GM19438 (cell line): ENCODE measurements around the gene LNPEP.

Source experiments
- ATAC-seq: cut with Tn5 transposase; IDR thresholded peaks from one replicate; pipeline ENCODE4 v1.9.1; 2021; ENCODE audit warnings: low read depth; ENCODE audit not compliant: unreplicated experiment

The LNPEP gene

GRCh38 chr5:96935559-96936430 lies at the start of gene LNPEP:
TSS of gene LNPEP (plus strand) at chr5:96936080. CDS start at chr5:96936156, 76 bp downstream.
- peak; percentile 49 for ATAC-seq

GRCh38 chr5:96893342-96893741 lies 42.5 kb upstream of the LNPEP start:
- no peak for ATAC-seq

DNA sequence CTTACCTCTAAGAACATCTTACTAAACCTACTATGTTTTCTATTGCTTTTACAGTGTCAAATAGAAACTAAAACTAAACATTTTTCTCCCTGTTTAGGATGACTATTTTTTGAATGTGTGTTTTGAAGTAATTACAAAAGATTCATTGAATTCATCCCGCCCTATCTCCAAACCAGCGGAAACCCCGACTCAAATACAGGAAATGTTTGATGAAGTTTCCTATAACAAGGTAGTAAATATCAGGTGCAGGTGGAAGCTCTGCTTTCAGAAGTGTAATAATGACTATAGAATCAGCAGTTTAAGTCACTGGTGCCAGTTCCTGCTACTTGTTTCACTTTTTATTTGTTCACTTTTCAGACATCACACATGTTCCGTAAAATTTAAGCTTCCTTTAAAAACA lies 39.6 kb upstream of the LNPEP start:
- ATAC-seq: no peak

DNA sequence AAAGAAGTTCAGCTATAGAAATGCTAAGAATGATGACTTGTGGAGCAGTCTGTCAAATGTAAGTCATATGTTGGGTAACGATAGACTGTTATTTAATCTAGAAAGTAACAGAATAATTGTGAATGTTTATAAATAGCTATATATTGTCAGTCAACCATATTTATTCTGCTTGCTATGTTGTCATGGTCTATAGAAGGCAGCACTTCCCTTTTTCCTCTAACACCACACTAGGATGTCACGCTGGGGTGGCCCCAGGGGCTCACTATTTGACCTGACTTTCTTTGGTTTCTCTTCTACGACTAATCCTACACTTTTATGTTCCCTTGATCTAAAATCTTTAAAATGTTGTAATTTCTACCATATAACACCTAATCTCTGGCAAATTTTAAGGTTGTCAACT lies 39.1 kb upstream of the LNPEP start:
- ATAC-seq: peak; percentile 97

DNA sequence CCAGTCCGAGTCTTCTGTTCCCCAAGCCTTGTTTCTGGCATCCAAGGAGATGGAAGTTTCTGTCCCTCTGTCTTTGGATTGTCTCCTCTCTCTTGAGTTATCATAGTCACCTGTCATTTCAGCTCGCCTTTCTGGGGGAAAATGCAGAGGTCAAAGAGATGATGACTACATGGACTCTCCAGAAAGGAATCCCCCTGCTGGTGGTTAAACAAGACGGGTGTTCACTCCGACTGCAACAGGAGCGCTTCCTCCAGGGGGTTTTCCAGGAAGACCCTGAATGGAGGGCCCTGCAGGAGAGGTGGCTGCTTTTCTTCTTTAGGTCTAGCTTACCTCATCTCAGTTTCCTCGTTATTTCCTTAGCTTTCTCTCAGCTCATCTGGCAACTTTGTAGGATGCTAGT lies 34.5 kb upstream of the LNPEP start:
- ATAC-seq: no peak

GRCh38 chr5:96901841-96902240 lies 34.0 kb upstream of the LNPEP start:
- ATAC-seq: no peak

DNA sequence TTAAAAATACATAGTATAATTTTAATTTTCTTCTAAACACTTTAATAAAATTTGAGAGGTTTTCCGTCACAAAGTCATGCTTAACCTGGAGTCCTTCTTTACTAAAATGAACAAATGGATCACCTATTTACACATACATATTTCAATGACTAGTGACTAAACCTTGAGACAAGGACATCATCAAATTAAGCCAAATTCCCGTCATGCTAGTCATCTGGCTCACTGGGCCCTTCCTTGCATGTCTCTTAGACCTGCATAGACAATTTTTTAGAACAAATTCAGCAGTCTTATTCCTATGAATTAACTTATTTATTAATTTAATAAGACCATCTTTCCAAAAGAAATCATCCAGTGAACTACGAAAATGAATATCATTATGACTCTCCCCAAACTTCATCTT lies 33.0 kb upstream of the LNPEP start:
- ATAC-seq: no peak

DNA sequence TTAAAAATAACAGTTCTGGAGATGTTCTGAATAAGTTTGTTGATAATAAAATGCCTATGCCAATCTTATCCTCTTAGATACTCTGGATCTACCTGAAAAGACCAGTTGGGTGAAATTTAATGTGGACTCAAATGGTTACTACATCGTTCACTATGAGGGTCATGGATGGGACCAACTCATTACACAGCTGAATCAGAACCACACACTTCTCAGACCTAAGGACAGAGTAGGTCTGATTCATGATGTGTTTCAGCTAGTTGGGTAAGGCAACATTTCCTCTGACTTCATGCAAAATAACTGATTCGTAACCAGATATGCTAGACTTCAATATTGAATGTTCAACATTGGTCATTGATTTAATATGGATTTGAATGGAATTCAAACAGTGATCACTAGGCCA lies 32.6 kb upstream of the LNPEP start:
- ATAC-seq: no peak

GRCh38 chr5:96904054-96904931 lies 31.6 kb upstream of the LNPEP start:
- no peak for ATAC-seq

- no peak for ATAC-seq
Measured at GRCh38 chr5:96905864-96906263, 30.0 kb upstream of the LNPEP start.

DNA sequence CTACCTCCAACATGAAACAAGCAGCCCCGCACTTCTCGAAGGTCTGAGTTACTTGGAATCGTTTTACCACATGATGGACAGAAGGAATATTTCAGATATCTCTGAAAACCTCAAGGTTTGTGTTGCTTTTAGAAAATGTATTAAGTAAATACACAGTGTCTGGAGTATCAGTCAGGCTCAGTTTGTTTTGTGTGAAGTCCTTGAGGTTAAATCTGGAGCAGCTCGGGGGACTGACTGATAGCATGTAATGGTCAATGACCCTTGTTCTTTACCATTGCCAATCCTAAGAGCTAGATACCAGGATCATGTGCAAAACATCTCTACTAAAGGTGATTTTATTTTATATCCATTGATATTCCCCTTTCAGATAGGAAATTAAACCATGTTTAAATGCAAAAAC lies 26.9 kb upstream of the LNPEP start:
- ATAC-seq: no peak

GRCh38 chr5:96909435-96909834 lies 26.4 kb upstream of the LNPEP start:
- no peak for ATAC-seq

- no peak for ATAC-seq
Measured at GRCh38 chr5:96911139-96911538, 24.7 kb upstream of the LNPEP start.

DNA sequence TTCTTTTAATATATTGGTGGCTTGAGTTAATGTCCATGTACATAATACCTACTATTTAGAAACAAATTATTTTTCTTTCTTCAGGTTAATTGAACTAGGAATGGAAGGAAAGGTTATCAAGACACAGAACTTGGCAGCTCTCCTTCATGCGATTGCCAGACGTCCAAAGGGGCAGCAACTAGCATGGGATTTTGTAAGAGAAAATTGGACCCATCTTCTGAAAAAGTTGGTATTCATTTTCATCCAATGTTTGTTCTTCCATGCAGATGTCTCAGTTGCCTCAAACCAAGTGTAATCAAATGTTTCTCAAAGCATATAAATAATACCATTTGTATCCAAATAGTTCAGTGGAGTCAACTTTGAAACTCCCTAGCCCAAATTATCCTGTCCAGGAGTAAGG lies 22.6 kb upstream of the LNPEP start:
- ATAC-seq: no peak

GRCh38 chr5:96919754-96920197 lies 16.1 kb upstream of the LNPEP start:
- ATAC-seq: peak; percentile 44

GRCh38 chr5:96920744-96921355 lies 15.0 kb upstream of the LNPEP start:
- ATAC-seq: no peak

DNA sequence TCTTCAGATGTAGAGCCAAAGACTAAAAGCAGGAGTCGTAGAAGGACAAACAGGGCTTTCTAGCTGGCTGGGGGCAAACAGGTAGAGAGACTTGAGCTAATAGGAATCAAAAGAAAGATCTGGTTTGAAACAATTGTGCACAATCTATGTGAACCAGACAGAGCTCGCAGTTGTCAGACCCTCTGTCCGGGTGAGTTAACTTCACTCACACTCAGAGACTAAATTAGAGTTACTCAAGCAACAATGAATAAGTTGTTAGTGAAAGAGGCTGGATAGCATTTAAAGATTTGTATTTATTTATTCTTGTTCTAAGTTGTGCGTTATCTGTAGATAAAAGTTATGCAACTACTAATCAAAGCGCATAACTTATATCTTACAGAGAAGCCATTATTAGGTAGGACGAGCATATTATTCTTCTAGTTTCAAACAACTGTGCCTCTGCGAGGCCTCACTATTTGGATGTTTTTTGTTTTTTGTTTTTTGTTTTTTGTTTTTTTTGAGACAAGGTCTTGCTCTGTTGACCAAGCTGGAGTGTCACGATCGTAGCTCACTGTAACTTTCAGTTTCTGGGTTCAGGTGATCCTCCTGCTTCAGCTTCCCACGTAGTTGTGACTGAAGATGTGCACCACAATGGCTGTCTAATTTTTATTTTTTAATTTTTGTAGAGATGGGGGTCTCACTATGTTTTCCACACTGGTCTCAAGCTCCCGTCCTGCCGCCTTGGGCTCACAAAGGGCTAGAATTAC lies 13.2 kb upstream of the LNPEP start:
- no peak for ATAC-seq

DNA sequence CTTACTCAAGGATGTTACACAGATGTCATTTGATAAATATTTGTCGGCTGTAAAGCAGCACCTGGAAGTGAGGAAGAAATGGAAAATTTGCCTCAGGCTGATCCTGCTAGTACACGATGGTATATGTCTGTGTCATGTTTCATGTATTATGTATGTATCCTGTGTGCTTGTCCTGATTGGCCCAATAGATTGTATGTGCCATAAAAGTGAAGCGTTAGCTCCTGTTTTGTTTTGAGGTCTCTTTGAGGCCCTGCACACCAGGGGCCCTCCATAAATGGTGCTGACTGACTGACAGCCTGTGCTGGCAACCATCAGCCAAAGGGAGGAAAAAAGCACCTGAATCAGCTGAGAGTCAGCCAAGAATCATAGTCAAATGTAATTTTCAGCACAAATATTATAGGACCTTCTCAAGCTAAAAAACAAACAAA lies 11.8 kb upstream of the LNPEP start:
- no peak for ATAC-seq

DNA sequence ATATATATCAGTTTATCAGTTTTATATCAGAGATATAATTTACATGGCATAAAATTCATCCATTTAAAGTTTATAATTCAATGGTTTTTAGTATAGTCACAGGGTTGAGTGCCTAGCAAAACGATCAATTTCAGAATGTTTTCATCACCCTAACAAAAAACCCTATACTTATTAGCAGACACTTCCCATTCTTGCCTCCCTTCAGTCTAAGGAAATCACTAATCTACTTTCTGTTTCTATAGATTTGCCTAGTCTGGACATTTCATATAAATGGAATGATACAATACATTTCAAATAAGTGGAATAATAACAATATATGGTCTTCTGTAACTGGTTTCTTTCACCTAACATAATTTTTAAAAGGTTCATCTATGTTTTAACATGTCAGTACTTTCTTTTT lies 9.6 kb upstream of the LNPEP start:
- ATAC-seq: no peak

DNA sequence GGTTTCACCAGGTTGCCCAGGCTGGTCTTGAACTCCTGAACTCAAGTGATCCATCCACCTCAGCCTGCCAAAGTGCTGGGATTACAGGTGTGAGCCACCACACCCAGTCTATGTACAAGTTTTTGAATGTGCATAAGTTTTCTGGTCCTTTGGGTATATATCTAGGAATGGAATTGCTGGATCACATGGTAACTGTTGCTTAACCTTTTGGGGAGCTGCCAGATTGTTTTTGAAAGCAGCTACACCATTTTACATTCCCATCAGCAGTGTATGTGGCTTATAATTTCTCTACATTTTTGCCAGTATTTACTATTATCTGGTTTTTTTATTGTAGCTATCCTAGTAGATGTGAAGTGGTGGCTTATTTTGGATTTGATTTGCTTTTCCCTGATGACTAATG lies 8.9 kb upstream of the LNPEP start:
- no peak for ATAC-seq
